ENCODE measurements around the gene SPC24. TPM values are rescaled to one million over a fixed set of nuclear protein-coding genes. Genes with fewer than 3 reads are reported as not detected.

The SPC24 gene
- total RNA-seq, 3 donors from 2014 or later = 0.66 to 4.8 (median 2.3) TPM

DNA sequence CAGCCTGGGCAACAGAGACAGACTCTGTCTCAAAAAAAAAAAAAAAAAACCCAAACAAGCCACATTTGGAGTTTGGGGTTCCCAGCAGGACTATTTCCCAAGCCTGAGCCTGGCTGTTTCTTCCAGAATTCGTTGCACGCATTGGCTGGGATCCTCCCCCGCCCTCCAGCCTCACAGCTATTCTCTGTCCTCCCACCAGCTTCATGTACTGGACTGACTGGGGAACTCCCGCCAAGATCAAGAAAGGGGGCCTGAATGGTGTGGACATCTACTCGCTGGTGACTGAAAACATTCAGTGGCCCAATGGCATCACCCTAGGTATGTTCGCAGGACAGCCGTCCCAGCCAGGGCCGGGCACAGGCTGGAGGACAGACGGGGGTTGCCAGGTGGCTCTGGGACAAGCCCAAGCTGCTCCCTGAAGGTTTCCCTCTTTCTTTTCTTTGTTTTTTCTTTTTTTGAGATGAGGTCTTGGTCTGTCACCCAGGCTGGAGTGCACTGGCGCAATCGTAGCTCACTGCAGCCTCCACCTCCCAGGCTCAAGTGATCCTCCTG is 39.6 kb downstream of the SPC24 start:
- Histone ChIP-seq H3K27ac (no peak overlapping the region), H3K9me3 (no peaks in the 10 kb centered on the region), H3K27me3 (no peaks in the 10 kb centered on the region), H3K36me3 (no peaks in the 10 kb centered on the region), H3K4me3 (no peak overlapping the region), H3K4me1 (no peaks in the 10 kb centered on the region)
- no peak for DNase-seq (ENCODE audit: low spot score in 2 of 2)
- no peak for TF ChIP-seq POLR2A (IDR thresholded peaks at IDR 0.05)
- no peak for TF ChIP-seq POLR2AphosphoS5 (IDR thresholded peaks at IDR 0.05)
- TF ChIP-seq, protein P1, sequence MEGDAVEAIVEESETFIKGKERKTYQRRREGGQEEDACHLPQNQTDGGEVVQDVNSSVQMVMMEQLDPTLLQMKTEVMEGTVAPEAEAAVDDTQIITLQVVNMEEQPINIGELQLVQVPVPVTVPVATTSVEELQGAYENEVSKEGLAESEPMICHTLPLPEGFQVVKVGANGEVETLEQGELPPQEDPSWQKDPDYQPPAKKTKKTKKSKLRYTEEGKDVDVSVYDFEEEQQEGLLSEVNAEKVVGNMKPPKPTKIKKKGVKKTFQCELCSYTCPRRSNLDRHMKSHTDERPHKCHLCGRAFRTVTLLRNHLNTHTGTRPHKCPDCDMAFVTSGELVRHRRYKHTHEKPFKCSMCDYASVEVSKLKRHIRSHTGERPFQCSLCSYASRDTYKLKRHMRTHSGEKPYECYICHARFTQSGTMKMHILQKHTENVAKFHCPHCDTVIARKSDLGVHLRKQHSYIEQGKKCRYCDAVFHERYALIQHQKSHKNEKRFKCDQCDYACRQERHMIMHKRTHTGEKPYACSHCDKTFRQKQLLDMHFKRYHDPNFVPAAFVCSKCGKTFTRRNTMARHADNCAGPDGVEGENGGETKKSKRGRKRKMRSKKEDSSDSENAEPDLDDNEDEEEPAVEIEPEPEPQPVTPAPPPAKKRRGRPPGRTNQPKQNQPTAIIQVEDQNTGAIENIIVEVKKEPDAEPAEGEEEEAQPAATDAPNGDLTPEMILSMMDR (IDR thresholded peaks at IDR 0.05) = no peak
- intact Hi-C loops (cut with DNase I; ENCODE audit: low total_unique reads) = no loop called here

DNA sequence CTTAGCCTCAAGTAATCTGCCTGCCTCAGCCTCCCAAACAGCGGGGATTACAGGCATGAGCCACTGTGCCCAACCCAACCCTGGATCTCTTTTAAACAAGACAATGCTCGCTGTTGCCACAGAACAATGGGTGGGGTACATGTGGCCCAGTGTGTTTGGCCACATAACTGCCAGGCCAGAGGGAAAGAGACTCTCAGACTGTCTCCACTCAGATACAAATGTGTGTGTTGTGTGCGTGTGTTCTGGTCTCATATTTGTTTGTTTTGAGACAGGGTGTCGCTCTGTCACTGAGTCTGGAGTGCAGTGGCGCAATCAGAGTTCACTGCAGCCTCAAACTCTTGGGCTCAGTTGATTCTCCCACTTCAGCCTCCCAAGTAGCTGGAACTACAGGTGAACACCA is 40.5 kb downstream of the SPC24 start:
- Histone ChIP-seq H3K36me3 (no peaks in the 10 kb centered on the region), H3K4me3 (no peak overlapping the region), H3K9me3 (no peaks in the 10 kb centered on the region), H3K27me3 (no peaks in the 10 kb centered on the region), H3K4me1 (no peaks in the 10 kb centered on the region), H3K27ac (no peak overlapping the region)
- no peak for TF ChIP-seq POLR2A (IDR thresholded peaks at IDR 0.05)
- no peak for TF ChIP-seq POLR2AphosphoS5 (IDR thresholded peaks at IDR 0.05)
- TF ChIP-seq, protein P1 (IDR thresholded peaks at IDR 0.05) = no peak
- intact Hi-C loops (cut with DNase I; ENCODE audit: low total_unique reads) = no loop called here
- DNase-seq (ENCODE audit: low spot score in 2 of 2) = no peak

GRCh38 chr19:11113140-11113708 is 42.4 kb downstream of the SPC24 start:
- DNase-seq (ENCODE audit: low spot score in 2 of 2) = no peak
- Histone ChIP-seq H3K27ac (no peak overlapping the region), H3K9me3 (no peaks in the 10 kb centered on the region), H3K4me1 (no peaks in the 10 kb centered on the region), H3K36me3 (no peaks in the 10 kb centered on the region), H3K27me3 (no peaks in the 10 kb centered on the region), H3K4me3 (no peak overlapping the region)
- no peak for TF ChIP-seq POLR2A (IDR thresholded peaks at IDR 0.05)
- intact Hi-C loops (cut with DNase I; ENCODE audit: low total_unique reads) = no loop called here

DNA sequence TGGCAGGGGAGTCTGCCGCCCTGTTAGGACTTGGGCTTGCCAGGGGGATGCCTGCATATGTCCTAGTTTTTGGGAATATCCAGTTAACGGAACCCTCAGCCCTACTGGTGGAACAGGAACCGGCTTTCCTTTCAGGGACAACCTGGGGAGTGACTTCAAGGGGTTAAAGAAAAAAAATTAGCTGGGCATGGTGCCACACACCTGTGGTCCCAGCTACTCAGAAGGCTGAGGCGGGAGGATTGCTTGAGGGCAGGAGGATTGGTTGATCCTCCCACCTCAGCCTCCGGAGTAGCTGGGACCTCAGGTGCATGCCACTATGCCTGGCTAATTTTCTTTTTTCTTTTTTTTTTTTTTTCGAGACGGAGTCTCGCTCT is 43.8 kb downstream of the SPC24 start:
- DNase-seq (ENCODE audit: low spot score in 2 of 2) = no peak
- TF ChIP-seq, protein P1 (IDR thresholded peaks at IDR 0.05) = no peak
- TF ChIP-seq POLR2A (IDR thresholded peaks at IDR 0.05) = no peak
- no peak for TF ChIP-seq POLR2AphosphoS5 (IDR thresholded peaks at IDR 0.05)
- intact Hi-C loops (cut with DNase I; ENCODE audit: low total_unique reads) = no loop called here

GRCh38 chr19:11111117-11111770 is 44.3 kb downstream of the SPC24 start:
- Histone ChIP-seq H3K9me3 (no peaks in the 10 kb centered on the region), H3K4me1 (no peaks in the 10 kb centered on the region), H3K36me3 (no peaks in the 10 kb centered on the region), H3K4me3 (no peak overlapping the region), H3K27ac (no peak overlapping the region), H3K27me3 (no peaks in the 10 kb centered on the region)
- DNase-seq (ENCODE audit: low spot score in 2 of 2) = no peak
- TF ChIP-seq POLR2A (IDR thresholded peaks at IDR 0.05) = no peak
- no peak for TF ChIP-seq POLR2AphosphoS5 (IDR thresholded peaks at IDR 0.05)
- TF ChIP-seq, protein P1 (IDR thresholded peaks at IDR 0.05) = no peak
- intact Hi-C loops (cut with DNase I; ENCODE audit: low total_unique reads) = no loop called here

More for the DNA sequence above, 43.8 kb downstream of the SPC24 start:
- no peak overlapping the region for H3K27ac ChIP-seq
- H3K27me3 ChIP-seq = no peaks in the 10 kb centered on the region
- no peak overlapping the region for H3K4me3 ChIP-seq
- no peaks in the 10 kb centered on the region for H3K9me3 ChIP-seq
- no peaks in the 10 kb centered on the region for H3K4me1 ChIP-seq
- H3K36me3 ChIP-seq = no peaks in the 10 kb centered on the region

Data from breast epithelium (tissue), 4 donors.